A549 (cell line): ENCODE data around the gene CTIF.

ENCODE experiments used
- CTCF ChIP-seq: fragments of >200 bp; sonication (Bioruptor Twin); formaldehyde crosslinking; IDR thresholded peaks from 3 replicates; pipeline ENCODE4 v1.5.1; 2016
- E2F6 ChIP-seq: IDR thresholded peaks from 2 replicates; pipeline ENCODE4 v1.6.1; 2012; ENCODE audit warnings: low read depth, borderline replicate concordance
- NFE2L2 ChIP-seq: fragments of 150-350 bp; conservative IDR thresholded peaks from 2 replicates; pipeline ENCODE4 v1.6.1; 2014; ENCODE audit warnings: low read length
- RAD21 ChIP-seq, 2 experiments: fragments of >200 bp in 1 of 2; sonication (Bioruptor Twin) in 1 of 2; formaldehyde crosslinking in 1 of 2; IDR thresholded peaks in 1 of 2; conservative IDR thresholded peaks in 1 of 2; 2 replicates in 1 of 2; 3 replicates in 1 of 2; pipeline ENCODE4 v1.6.1; 2012 to 2018; ENCODE audit warnings: inconsistent platforms in 1 of 2
- RFX5 ChIP-seq: fragments of 450-650 bp; IDR thresholded peaks from 2 replicates; pipeline ENCODE4 v1.7.1; 2014; ENCODE audit warnings: antibody characterized with exemption, mild to moderate bottlenecking, moderate library complexity

GRCh38 chr18:48534364-48534763 is 4.5 kb upstream of the CTIF start:
- TF ChIP-seq NFE2L2 (no peak), RAD21 (conservative IDR thresholded peaks at IDR 0.05 in 1 of 2, IDR thresholded peaks at IDR 0.05 in 1 of 2) (no peak), CTCF (no peak), RFX5 (no peak), E2F6 (no peak)
